ENCODE results near the gene IGFN1. TPM values are rescaled to one million over a fixed set of nuclear protein-coding genes. Genes with fewer than 3 reads are reported as not detected.

IGFN1 gene
- total RNA-seq, 8 experiments from 2014 or later = 0.05 to 1.8 (median 0.43) TPM

- Histone ChIP-seq H3K4me1 (replicated peaks in 1 of 2) (no peaks in the 10 kb centered on the region), H3K4me3 (no peak overlapping the region), H3K27ac (no peak overlapping the region)
- 72 to 87% (median 77%) methylated on average over 8 to 14 of the region's 20 CpGs; no CpG with 5 or more reads in 7 of the 10 experiments for WGBS, 10 experiments
- no peak for ATAC-seq (replicated peaks in 6 of 8)
- in situ Hi-C loops (cut with MboI; ENCODE audit: low pct_unique_long_range_greater_than_20kb in 2 of 9, low sequenced_read_pairs in 9 of 9, unreplicated experiment in 9 of 9) = loop anchor here in 1 of 9 experiments (25.0 kb wide), 1 partner anchor 254 kb away; no protein-coding TSS in a partner anchor
These were observed 25.9 kb downstream of the IGFN1 start for GRCh38 chr1:201216395-201217085.

- Histone ChIP-seq H3K4me3 (no peak overlapping the region), H3K27ac (no peak overlapping the region), H3K4me1 (replicated peaks in 1 of 2) (no peaks in the 10 kb centered on the region)
- in situ Hi-C loops (cut with MboI; ENCODE audit: low pct_unique_long_range_greater_than_20kb in 2 of 9, low sequenced_read_pairs in 9 of 9, unreplicated experiment in 9 of 9) = loop anchor here in 1 of 9 experiments (25.0 kb wide), 1 partner anchor 255 kb away; no protein-coding TSS in a partner anchor
- ATAC-seq (replicated peaks in 6 of 8) = no peak
- WGBS, 10 experiments = 79 to 83% (median 80%) methylated on average over 1 to 10 of the region's 14 CpGs; no CpG with 5 or more reads in 7 of the 10 experiments
These were observed 26.5 kb downstream of the IGFN1 start for GRCh38 chr1:201217146-201217545.

DNA sequence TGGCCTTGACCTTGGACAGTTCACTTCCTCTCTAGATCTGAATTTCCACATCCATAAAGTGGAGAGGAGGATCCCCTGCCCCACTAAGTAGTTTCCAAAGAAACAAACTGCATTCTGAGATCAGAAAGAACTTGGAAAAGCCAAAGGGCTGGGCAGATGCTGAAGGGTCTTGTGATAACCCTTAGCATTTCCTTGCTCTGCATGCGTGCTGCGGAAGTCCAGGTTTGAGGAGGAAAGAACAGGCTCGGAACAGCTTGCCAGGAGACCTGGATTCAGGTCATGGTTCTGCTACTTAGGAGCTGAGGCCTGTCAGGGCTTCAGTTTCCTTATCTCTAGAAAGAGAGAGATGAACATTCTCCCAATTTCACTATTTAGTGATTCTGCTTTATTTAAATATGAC lies 27.2 kb downstream of the IGFN1 start:
- H3K4me3 ChIP-seq = no peak overlapping the region
- 67 to 100% (median 94%) methylated on average over 2 to 3 of the region's 3 CpGs; no CpG with 5 or more reads in 5 of the 10 experiments for WGBS, 10 experiments
- H3K27ac ChIP-seq = no peak overlapping the region
- ATAC-seq (replicated peaks in 6 of 8) = no peak
- H3K4me1 ChIP-seq (replicated peaks in 1 of 2) = no peaks in the 10 kb centered on the region
- in situ Hi-C loops (cut with MboI; ENCODE audit: low pct_unique_long_range_greater_than_20kb in 2 of 9, low sequenced_read_pairs in 9 of 9, unreplicated experiment in 9 of 9) = loop anchor here in 1 of 9 experiments (25.0 kb wide), 1 partner anchor 256 kb away; no protein-coding TSS in a partner anchor

GRCh38 chr1:201218409-201218808 lies 27.8 kb downstream of the IGFN1 start:
- in situ Hi-C loops (cut with MboI; ENCODE audit: low pct_unique_long_range_greater_than_20kb in 2 of 9, low sequenced_read_pairs in 9 of 9, unreplicated experiment in 9 of 9) = loop anchor here in 1 of 9 experiments (25.0 kb wide), 1 partner anchor 256 kb away; no protein-coding TSS in a partner anchor
- H3K4me3 ChIP-seq = no peak overlapping the region
- H3K4me1 ChIP-seq (replicated peaks in 1 of 2) = no peaks in the 10 kb centered on the region
- no peak overlapping the region for H3K27ac ChIP-seq
- no peak for ATAC-seq (replicated peaks in 6 of 8)
- 67 to 100% (median 92%) methylated on average over 1 to 8 of the region's 10 CpGs; no CpG with 5 or more reads in 6 of the 10 experiments for WGBS, 10 experiments

DNA sequence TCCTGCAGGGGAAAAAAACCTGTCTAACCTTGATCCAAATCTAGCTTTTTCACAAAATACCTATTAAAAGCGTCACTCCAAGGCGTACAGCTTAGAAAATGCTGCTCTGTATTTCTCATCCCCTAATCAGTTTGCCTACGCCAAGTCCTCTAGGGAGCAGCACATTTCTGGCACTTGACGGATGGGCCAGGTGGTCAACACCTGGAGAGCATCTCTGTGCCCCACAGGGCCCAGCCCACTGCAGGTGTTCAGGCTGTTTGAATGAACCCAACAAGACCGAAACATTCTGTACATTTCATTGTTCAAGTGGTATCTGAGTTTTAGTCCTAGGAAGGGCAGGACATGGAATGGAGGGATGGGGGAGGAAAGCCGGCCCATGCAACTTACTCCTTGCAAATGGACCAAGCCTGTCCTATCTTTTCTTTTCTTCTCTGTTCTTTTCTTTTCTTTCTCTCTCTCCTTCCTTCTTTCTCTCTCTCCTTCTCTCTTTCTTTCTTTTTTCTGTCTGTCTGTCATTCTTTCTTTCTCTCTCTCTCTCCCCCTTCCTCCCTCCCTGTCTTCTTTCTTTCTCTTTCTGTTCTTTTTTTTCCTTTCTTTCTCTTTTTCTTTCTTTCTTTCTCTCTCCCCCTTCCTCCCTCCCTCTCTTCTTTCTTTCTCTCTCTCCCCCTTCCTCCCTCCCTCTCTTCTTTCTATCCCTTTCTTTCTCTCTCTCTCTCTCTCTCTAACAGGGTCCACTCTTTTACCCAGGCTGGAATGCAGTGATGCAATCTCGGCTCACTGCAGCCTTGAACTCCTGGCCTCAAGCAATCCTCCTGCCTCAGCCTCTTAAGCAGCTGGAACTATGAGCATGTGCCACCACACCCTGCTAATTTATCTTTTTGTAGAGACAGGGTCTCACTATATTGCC lies 29.1 kb downstream of the IGFN1 start:
- no peak overlapping the region for H3K27ac ChIP-seq
- in situ Hi-C loops (cut with MboI; ENCODE audit: low pct_unique_long_range_greater_than_20kb in 2 of 9, low sequenced_read_pairs in 9 of 9, unreplicated experiment in 9 of 9) = loop anchor here in 1 of 9 experiments (25.0 kb wide), 1 partner anchor 257 kb away; no protein-coding TSS in a partner anchor
- ATAC-seq (replicated peaks in 6 of 8) = no peak

DNA sequence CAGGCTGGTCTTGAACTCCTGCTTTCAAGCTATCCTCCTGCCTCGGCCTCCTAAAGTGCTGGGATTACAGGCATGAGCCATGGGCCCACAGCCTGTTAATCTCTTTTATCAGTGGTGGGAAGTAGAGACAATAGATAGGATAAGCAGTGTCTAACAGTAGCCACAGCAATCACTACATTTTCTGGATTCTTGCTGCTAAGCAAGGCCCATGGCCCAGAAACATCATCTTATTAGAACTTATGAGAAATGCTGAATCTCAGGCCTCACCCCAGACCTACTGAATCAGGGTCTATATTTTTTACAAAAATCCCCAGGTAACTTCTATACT lies 29.7 kb downstream of the IGFN1 start:
- H3K4me1 ChIP-seq (replicated peaks in 1 of 2) = no peaks in the 10 kb centered on the region
- H3K4me3 ChIP-seq = no peak overlapping the region
- no peak for ATAC-seq (replicated peaks in 6 of 8)
- H3K27ac ChIP-seq = no peak overlapping the region
- in situ Hi-C loops (cut with MboI; ENCODE audit: low pct_unique_long_range_greater_than_20kb in 2 of 9, low sequenced_read_pairs in 9 of 9, unreplicated experiment in 9 of 9) = loop anchor here in 1 of 9 experiments (25.0 kb wide), 1 partner anchor 258 kb away; no protein-coding TSS in a partner anchor
- 73 to 100% (median 80%) methylated on average over 1 of the region's 1 CpG; no CpG with 5 or more reads in 5 of the 10 experiments for WGBS, 10 experiments

More for the DNA sequence above, 29.1 kb downstream of the IGFN1 start:
- Histone ChIP-seq H3K4me3 (no peak overlapping the region), H3K4me1 (replicated peaks in 1 of 2) (no peaks in the 10 kb centered on the region)
- WGBS, 10 experiments = 77 to 94% (median 86%) methylated on average over 1 to 7 of the region's 7 CpGs; no CpG with 5 or more reads in 1 of the 10 experiments

- Histone ChIP-seq H3K27ac (no peak overlapping the region), H3K4me1 (replicated peaks in 1 of 2) (no peaks in the 10 kb centered on the region), H3K4me3 (no peak overlapping the region)
- 71 to 100% (median 90%) methylated on average over 1 to 8 of the region's 10 CpGs; no CpG with 5 or more reads in 1 of the 10 experiments for WGBS, 10 experiments
- ATAC-seq (replicated peaks in 6 of 8) = no peak
- in situ Hi-C loops (cut with MboI; ENCODE audit: low pct_unique_long_range_greater_than_20kb in 2 of 9, low sequenced_read_pairs in 9 of 9, unreplicated experiment in 9 of 9) = loop anchor here in 1 of 9 experiments (25.0 kb wide), 1 partner anchor 259 kb away; no protein-coding TSS in a partner anchor
These were observed 30.7 kb downstream of the IGFN1 start for GRCh38 chr1:201221201-201221846.

DNA sequence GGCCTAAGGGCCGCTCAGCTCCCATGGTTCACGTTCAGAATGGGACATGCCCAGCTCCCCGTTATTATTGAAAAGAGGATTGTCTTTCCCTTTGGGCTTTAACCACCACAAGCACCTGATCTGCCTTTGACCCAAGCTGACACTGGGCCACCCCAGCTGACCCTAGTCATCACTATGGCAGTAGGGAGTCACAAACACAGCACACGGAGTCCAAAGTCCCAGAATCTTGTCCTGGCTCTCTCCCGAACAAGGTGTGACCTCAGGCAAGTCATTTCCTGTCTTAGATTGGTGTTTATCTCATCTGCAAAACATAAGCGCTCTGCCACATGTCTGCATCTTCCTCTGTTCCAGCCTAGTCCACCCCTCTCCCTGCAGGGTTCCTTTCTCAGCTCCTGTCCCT lies 31.5 kb downstream of the IGFN1 start:
- 40 to 100% (median 92%) methylated on average over 1 to 5 of the region's 6 CpGs; no CpG with 5 or more reads in 2 of the 10 experiments for WGBS, 10 experiments
- no peaks in the 10 kb centered on the region for H3K4me1 ChIP-seq (replicated peaks in 1 of 2)
- ATAC-seq (replicated peaks in 6 of 8) = peak in 1 of 8 experiments; percentile 36
- in situ Hi-C loops (cut with MboI; ENCODE audit: low pct_unique_long_range_greater_than_20kb in 2 of 9, low sequenced_read_pairs in 9 of 9, unreplicated experiment in 9 of 9) = loop anchor here in 1 of 9 experiments (25.0 kb wide), 1 partner anchor 260 kb away; no protein-coding TSS in a partner anchor
- no peak overlapping the region for H3K4me3 ChIP-seq
- no peak overlapping the region for H3K27ac ChIP-seq

- 50 to 91% (median 86%) methylated on average over 4 to 13 of the region's 17 CpGs; no CpG with 5 or more reads in 2 of the 10 experiments for WGBS, 10 experiments
- Histone ChIP-seq H3K27ac (no peak overlapping the region), H3K4me3 (no peak overlapping the region), H3K4me1 (replicated peaks in 1 of 2) (no peaks in the 10 kb centered on the region)
- in situ Hi-C loops (cut with MboI; ENCODE audit: low pct_unique_long_range_greater_than_20kb in 2 of 9, low sequenced_read_pairs in 9 of 9, unreplicated experiment in 9 of 9) = loop anchor here in 1 of 9 experiments (25.0 kb wide), 1 partner anchor 262 kb away; no protein-coding TSS in a partner anchor
- no peak for ATAC-seq (replicated peaks in 6 of 8)
These were observed 33.4 kb downstream of the IGFN1 start for GRCh38 chr1:201223852-201224665.

DNA sequence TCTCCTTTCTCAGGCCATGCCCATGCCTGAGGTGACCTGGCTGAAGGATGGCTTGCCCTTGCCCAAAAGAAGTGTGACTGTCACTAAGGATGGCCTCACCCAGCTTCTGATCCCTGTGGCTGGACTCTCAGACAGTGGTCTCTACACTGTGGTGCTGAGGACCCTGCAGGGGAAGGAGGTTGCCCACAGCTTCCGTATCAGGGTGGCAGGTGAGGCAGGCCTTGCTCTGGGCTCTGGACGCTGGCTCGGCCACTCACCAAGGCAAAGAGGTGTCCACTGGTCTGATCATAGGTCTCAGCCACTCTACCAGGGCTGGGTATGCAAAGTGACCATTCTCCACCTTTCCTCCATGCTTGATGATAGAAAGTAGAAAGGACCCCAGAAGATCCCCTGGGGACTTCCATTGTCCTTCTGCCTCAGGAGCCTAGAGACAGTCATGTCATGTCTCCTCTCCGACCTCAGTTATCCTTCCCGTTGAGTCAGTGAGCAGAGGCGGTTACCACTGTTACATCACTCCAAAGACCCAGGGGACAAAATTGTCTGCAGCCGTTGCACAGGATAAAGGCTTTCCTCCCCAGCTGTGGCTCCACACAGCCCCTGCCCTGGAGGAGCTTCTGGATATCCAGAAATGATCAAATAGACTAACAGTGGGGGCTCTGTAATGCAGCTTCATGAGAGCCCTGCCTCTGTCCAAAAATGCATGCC lies 34.2 kb downstream of the IGFN1 start:
- no peak overlapping the region for H3K4me3 ChIP-seq
- WGBS, 10 experiments = 0 to 89% (median 69%) methylated on average over 1 to 6 of the region's 7 CpGs; no CpG with 5 or more reads in 2 of the 10 experiments
- H3K4me1 ChIP-seq (replicated peaks in 1 of 2) = no peaks in the 10 kb centered on the region
- in situ Hi-C loops (cut with MboI; ENCODE audit: low pct_unique_long_range_greater_than_20kb in 2 of 9, low sequenced_read_pairs in 9 of 9, unreplicated experiment in 9 of 9) = loop anchor here in 1 of 9 experiments (25.0 kb wide), 1 partner anchor 263 kb away; no protein-coding TSS in a partner anchor
- no peak for ATAC-seq (replicated peaks in 6 of 8)
- H3K27ac ChIP-seq = no peak overlapping the region

- WGBS, 10 experiments = 76 to 100% (median 94%) methylated on average over 1 to 7 of the region's 7 CpGs; no CpG with 5 or more reads in 2 of the 10 experiments
- no peaks in the 10 kb centered on the region for H3K4me1 ChIP-seq (replicated peaks in 1 of 2)
- H3K4me3 ChIP-seq = no peak overlapping the region
- in situ Hi-C loops (cut with MboI; ENCODE audit: low pct_unique_long_range_greater_than_20kb in 2 of 9, low sequenced_read_pairs in 9 of 9, unreplicated experiment in 9 of 9) = no loop called here
- no peak for ATAC-seq (replicated peaks in 6 of 8)
- no peak overlapping the region for H3K27ac ChIP-seq
These were observed 35.5 kb downstream of the IGFN1 start for GRCh38 chr1:201226178-201226514.
